AG04450 (cell line): ENCODE results near the gene SEPSECS. TPM values are rescaled to one million over a fixed set of nuclear protein-coding genes. Genes with fewer than 3 reads are reported as not detected.

ENCODE experiments used
- CTCF ChIA-PET: fragments of 300-600, 350-600 bp; formaldehyde crosslinking; extraction: SDS; loops from one replicate; lab custom pipeline; 2022; ENCODE audit warnings: antibody characterized with exemption, inconsistent platforms; lab: Charles Lee
- POLR2A ChIA-PET: fragments of 350-600 bp; formaldehyde crosslinking; extraction: SDS; loops from one replicate; lab custom pipeline; 2021; ENCODE audit warnings: antibody characterized with exemption, inconsistent platforms; lab: Yijun Ruan, JAX
- DNase-seq: peaks from one replicate; pipeline ENCODE4 v3.0.0-alpha.2; 2011; ENCODE audit warnings: low read depth, low spot score
- H3K27ac ChIP-seq: one replicate; pipeline ENCODE4 v1.5.1; 2012; ENCODE audit warnings: low read depth, low read length, control low read depth
- H3K27me3 ChIP-seq: one replicate; pipeline ENCODE4 v1.6.0; 2012; ENCODE audit warnings: low read length; ENCODE audit not compliant: control insufficient read depth, insufficient read depth
- H3K4me3 ChIP-seq: 2 replicates; pipeline ENCODE4 v1.5.1; 2011; ENCODE audit warnings: mild to moderate bottlenecking, low read depth, low read length, control low read depth
- H3K9me3 ChIP-seq: 2 replicates; pipeline ENCODE4 v1.5.1; 2012; ENCODE audit warnings: low read length; ENCODE audit not compliant: control insufficient read depth, insufficient read depth
- CTCF ChIP-seq: IDR thresholded peaks from 2 replicates; pipeline ENCODE4 v1.5.1; 2011; ENCODE audit warnings: low read depth, low read length, control low read depth, inconsistent platforms
- polyA plus RNA-seq: library from polyadenylated mRNA; depleted of rRNA; stranded (reverse); fragments of >200 nt; gene quantifications from 2 replicates; pipeline ENCODE4 v1.2.3, GENCODE V29; 2011

The SEPSECS gene
- polyA plus RNA-seq, 1 experiment: 6.2 TPM

GRCh38 chr4:25081866-25082471 is 78.3 kb downstream of the SEPSECS start:
- Histone ChIP-seq H3K27ac (no peak overlapping the region), H3K9me3 (no peaks in the 10 kb centered on the region), H3K4me3 (no peak overlapping the region), H3K27me3 (peaks cover 18% of the 10 kb centered on the region)
- DNase-seq: no peak
- ChIA-PET POLR2A (no interaction called here), CTCF (no interaction called here)
- no peak for TF ChIP-seq CTCF

DNA sequence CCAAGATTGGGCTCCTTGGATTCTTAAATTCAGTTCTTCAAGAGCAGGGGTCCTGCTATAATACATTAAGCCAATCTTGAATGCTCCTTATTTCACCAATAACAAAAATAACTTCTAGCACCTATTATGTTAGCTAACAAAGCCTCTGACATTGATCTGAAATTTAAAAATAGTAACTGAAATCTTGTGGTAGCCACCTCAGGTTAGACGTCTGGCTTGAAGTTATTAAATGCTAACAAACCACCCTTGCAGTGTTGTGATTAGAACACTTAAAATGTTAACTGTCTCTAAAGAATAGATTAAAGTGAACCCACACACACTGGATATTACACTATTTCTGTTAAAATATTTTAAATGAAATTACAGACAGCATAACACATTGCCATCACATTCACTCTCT is 79.7 kb downstream of the SEPSECS start:
- CTCF ChIA-PET: interaction anchor here (0.6 kb wide), 1 partner anchor 607 kb away, joined by 3 read pairs; no protein-coding TSS in a partner anchor
- Histone ChIP-seq H3K4me3 (no peak overlapping the region), H3K27ac (no peak overlapping the region), H3K27me3 (peaks cover 7% of the 10 kb centered on the region), H3K9me3 (no peaks in the 10 kb centered on the region)
- no peak for DNase-seq
- no peak for TF ChIP-seq CTCF
- POLR2A ChIA-PET: no interaction called here

- ChIA-PET POLR2A (no interaction called here), CTCF (interaction anchor here (1.0 kb wide), 1 partner anchor 234 kb away, joined by 3 read pairs; the partner anchor contains the start of gene ZCCHC4)
- Histone ChIP-seq H3K27ac (no peak overlapping the region), H3K4me3 (no peak overlapping the region), H3K9me3 (no peaks in the 10 kb centered on the region), H3K27me3 (peaks cover 4% of the 10 kb centered on the region)
- no peak for TF ChIP-seq CTCF
- DNase-seq: no peak
Observed at GRCh38 chr4:25078523-25078922, 81.7 kb downstream of the SEPSECS start.

GRCh38 chr4:25076625-25077398 is 83.4 kb downstream of the SEPSECS start:
- no peak for TF ChIP-seq CTCF
- POLR2A ChIA-PET: no interaction called here
- CTCF ChIA-PET: no interaction called here
- H3K4me3 ChIP-seq: no peak overlapping the region
- no peak for DNase-seq
- H3K9me3 ChIP-seq: no peaks in the 10 kb centered on the region
- H3K27ac ChIP-seq: no peak overlapping the region
- H3K27me3 ChIP-seq: peaks cover 1% of the 10 kb centered on the region

DNA sequence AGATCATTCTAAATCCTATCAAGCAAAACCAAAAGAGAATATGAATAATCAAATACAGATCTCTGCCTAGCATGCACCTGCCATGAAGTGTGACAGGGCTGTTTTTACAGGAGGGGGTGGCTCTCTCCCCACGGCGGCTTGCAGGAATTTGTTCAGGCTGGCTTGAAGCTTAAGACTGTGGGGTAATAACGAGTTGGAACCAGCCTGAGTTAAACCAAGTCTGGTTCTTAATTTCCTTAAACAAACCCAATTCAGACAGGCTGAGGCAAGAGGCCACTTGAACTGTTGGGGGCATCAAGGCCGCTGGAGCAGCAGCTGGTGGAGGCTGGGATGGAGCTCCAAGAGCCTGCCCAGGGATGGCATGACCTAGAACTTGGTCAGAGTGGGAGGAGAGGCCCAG is 84.4 kb downstream of the SEPSECS start:
- no peak for DNase-seq
- Histone ChIP-seq H3K4me3 (no peak overlapping the region), H3K9me3 (no peaks in the 10 kb centered on the region), H3K27me3 (peaks cover 2% of the 10 kb centered on the region), H3K27ac (no peak overlapping the region)
- CTCF ChIA-PET: no interaction called here
- no peak for TF ChIP-seq CTCF
- POLR2A ChIA-PET: no interaction called here
